ENCODE measurements around the gene NUDT21. TPM values are rescaled to one million over a fixed set of nuclear protein-coding genes. Genes with fewer than 3 reads are reported as not detected.

The NUDT21 gene
- total and polyA plus RNA-seq, 10 of the 15 experiments (the other 5 are each of a cell fraction or from before 2014, with no cell fraction given): 70.1 to 229 (median 127) TPM

- TF ChIP-seq, protein P1, sequence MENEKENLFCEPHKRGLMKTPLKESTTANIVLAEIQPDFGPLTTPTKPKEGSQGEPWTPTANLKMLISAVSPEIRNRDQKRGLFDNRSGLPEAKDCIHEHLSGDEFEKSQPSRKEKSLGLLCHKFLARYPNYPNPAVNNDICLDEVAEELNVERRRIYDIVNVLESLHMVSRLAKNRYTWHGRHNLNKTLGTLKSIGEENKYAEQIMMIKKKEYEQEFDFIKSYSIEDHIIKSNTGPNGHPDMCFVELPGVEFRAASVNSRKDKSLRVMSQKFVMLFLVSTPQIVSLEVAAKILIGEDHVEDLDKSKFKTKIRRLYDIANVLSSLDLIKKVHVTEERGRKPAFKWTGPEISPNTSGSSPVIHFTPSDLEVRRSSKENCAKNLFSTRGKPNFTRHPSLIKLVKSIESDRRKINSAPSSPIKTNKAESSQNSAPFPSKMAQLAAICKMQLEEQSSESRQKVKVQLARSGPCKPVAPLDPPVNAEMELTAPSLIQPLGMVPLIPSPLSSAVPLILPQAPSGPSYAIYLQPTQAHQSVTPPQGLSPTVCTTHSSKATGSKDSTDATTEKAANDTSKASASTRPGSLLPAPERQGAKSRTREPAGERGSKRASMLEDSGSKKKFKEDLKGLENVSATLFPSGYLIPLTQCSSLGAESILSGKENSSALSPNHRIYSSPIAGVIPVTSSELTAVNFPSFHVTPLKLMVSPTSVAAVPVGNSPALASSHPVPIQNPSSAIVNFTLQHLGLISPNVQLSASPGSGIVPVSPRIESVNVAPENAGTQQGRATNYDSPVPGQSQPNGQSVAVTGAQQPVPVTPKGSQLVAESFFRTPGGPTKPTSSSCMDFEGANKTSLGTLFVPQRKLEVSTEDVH (IDR thresholded peaks at IDR 0.05; ENCODE audit: low read depth, partially characterized antibody): no peak
- TF ChIP-seq MTA2 (IDR thresholded peaks at IDR 0.05; ENCODE audit: low read depth): no peak
- no peak for TF ChIP-seq POU2F2 (IDR thresholded peaks at IDR 0.05; ENCODE audit: borderline replicate concordance, low read depth, low read length)
- no peak for TF ChIP-seq SMAD5 (IDR thresholded peaks at IDR 0.05; ENCODE audit: low read depth)
- no peak for TF ChIP-seq ELK1 (IDR thresholded peaks at IDR 0.05; ENCODE audit: low read depth, low read length)
- TF ChIP-seq YBX1 (IDR thresholded peaks at IDR 0.05): no peak
- TF ChIP-seq SP1 (IDR thresholded peaks at IDR 0.05; ENCODE audit: low read depth, low read length): no peak
- no peak for TF ChIP-seq CHD4 (IDR thresholded peaks at IDR 0.05)
- TF ChIP-seq EED (IDR thresholded peaks at IDR 0.05; ENCODE audit: low read depth): no peak
- peak; percentile 32 for TF ChIP-seq LARP7 (IDR thresholded peaks at IDR 0.05)
- TF ChIP-seq BCLAF1 (IDR thresholded peaks at IDR 0.05): no peak
- no peak for TF ChIP-seq BRCA1 (IDR thresholded peaks at IDR 0.05; ENCODE audit: low read depth, low read length)
- TF ChIP-seq, protein P2, sequence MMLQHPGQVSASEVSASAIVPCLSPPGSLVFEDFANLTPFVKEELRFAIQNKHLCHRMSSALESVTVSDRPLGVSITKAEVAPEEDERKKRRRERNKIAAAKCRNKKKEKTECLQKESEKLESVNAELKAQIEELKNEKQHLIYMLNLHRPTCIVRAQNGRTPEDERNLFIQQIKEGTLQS (IDR thresholded peaks at IDR 0.05; ENCODE audit: borderline replicate concordance, extremely low read depth, low read depth, low read length): no peak
- TF ChIP-seq BMI1 (IDR thresholded peaks at IDR 0.05; ENCODE audit: borderline replicate concordance): no peak
- TF ChIP-seq EZH2 (IDR thresholded peaks at IDR 0.05; ENCODE audit: borderline replicate concordance, control insufficient read depth, low read depth, low read length): no peak
- TF ChIP-seq, protein P3, sequence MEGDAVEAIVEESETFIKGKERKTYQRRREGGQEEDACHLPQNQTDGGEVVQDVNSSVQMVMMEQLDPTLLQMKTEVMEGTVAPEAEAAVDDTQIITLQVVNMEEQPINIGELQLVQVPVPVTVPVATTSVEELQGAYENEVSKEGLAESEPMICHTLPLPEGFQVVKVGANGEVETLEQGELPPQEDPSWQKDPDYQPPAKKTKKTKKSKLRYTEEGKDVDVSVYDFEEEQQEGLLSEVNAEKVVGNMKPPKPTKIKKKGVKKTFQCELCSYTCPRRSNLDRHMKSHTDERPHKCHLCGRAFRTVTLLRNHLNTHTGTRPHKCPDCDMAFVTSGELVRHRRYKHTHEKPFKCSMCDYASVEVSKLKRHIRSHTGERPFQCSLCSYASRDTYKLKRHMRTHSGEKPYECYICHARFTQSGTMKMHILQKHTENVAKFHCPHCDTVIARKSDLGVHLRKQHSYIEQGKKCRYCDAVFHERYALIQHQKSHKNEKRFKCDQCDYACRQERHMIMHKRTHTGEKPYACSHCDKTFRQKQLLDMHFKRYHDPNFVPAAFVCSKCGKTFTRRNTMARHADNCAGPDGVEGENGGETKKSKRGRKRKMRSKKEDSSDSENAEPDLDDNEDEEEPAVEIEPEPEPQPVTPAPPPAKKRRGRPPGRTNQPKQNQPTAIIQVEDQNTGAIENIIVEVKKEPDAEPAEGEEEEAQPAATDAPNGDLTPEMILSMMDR (IDR thresholded peaks at IDR 0.05 in 2 of 3, conservative IDR thresholded peaks at IDR 0.05 in 1 of 3; ENCODE audit: control insufficient read depth in 2 of 3, extremely low read depth in 1 of 3, insufficient read depth in 1 of 3, low read depth in 3 of 3, low read length in 3 of 3): no peak
- TF ChIP-seq, protein P4, sequence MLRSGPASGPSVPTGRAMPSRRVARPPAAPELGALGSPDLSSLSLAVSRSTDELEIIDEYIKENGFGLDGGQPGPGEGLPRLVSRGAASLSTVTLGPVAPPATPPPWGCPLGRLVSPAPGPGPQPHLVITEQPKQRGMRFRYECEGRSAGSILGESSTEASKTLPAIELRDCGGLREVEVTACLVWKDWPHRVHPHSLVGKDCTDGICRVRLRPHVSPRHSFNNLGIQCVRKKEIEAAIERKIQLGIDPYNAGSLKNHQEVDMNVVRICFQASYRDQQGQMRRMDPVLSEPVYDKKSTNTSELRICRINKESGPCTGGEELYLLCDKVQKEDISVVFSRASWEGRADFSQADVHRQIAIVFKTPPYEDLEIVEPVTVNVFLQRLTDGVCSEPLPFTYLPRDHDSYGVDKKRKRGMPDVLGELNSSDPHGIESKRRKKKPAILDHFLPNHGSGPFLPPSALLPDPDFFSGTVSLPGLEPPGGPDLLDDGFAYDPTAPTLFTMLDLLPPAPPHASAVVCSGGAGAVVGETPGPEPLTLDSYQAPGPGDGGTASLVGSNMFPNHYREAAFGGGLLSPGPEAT (IDR thresholded peaks at IDR 0.05; ENCODE audit: low read depth): no peak
- TF ChIP-seq NR2F1 (conservative IDR thresholded peaks at IDR 0.05): peak; percentile 81
- TF ChIP-seq CREB1 (IDR thresholded peaks at IDR 0.05; ENCODE audit: low read depth): no peak
- no peak for TF ChIP-seq GABPA (IDR thresholded peaks at IDR 0.05; ENCODE audit: low read depth)
These were observed 26.2 kb downstream of the NUDT21 start (continued) for GRCh38 chr16:56424791-56425438.

Data from GM12878 (cell line).